ENCODE measurements around the gene ROR1.

Gene ROR1

DNA sequence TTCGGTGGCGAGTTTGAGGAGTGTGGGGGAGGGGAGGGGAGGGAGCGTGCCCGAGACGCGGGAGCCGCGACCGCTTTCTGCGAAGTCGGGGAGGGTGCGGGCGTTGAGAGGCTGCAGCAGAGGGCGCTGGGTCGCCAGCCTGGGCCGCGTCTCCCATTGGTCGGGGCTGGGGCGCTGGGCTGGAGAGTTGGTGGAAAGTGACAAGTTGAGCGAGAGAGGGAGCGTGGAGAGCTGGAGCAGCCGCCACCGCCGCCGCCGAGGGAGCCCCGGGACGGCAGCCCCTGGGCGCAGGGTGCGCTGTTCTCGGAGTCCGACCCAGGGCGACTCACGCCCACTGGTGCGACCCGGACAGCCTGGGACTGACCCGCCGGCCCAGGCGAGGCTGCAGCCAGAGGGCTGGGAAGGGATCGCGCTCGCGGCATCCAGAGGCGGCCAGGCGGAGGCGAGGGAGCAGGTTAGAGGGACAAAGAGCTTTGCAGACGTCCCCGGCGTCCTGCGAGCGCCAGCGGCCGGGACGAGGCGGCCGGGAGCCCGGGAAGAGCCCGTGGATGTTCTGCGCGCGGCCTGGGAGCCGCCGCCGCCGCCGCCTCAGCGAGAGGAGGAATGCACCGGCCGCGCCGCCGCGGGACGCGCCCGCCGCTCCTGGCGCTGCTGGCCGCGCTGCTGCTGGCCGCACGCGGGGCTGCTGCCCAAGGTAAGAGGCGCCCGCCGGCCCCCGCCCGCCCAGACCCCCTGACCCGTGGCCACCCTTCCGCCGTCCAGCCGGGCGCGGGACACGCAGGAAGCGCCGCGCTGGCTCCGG is at the start of gene ROR1:
ROR1 (plus strand) TSS at position 203 of the 802 bp plus-strand sequence.
- peak within 1 kb of the TSS; percentile 33 for H3K4me3 ChIP-seq
- in situ Hi-C loops (cut with MboI; ENCODE audit: low sequenced_read_pairs) = no loop called here
- no peaks in the 10 kb centered on the region for H3K4me1 ChIP-seq
- H3K9me3 ChIP-seq = no peaks in the 10 kb centered on the region
- DNase-seq (ENCODE audit: low spot score in 2 of 2) = peak; percentile 75 to 87
- no peaks in the 10 kb centered on the region for H3K36me3 ChIP-seq (replicated peaks)
- peaks cover 40% of the 10 kb centered on the region for H3K27me3 ChIP-seq (ENCODE audit: low read depth)

- no peaks in the 10 kb centered on the region for H3K36me3 ChIP-seq (replicated peaks)
- no peaks in the 10 kb centered on the region for H3K4me1 ChIP-seq
- no peak overlapping the region for H3K4me3 ChIP-seq
- H3K27me3 ChIP-seq (ENCODE audit: low read depth) = no peaks in the 10 kb centered on the region
- no peaks in the 10 kb centered on the region for H3K9me3 ChIP-seq
- no peak for DNase-seq (ENCODE audit: low spot score in 2 of 2)
- in situ Hi-C loops (cut with MboI; ENCODE audit: low sequenced_read_pairs) = no loop called here
These were observed 49.4 kb upstream of the ROR1 start for GRCh38 chr1:63724375-63724899.

GRCh38 chr1:63728611-63729226 is 45.1 kb upstream of the ROR1 start:
- in situ Hi-C loops (cut with MboI; ENCODE audit: low sequenced_read_pairs) = no loop called here
- Histone ChIP-seq H3K4me1 (no peaks in the 10 kb centered on the region), H3K36me3 (replicated peaks) (no peaks in the 10 kb centered on the region), H3K9me3 (no peaks in the 10 kb centered on the region), H3K4me3 (no peak overlapping the region), H3K27me3 (ENCODE audit: low read depth) (no peaks in the 10 kb centered on the region)
- no peak for DNase-seq (ENCODE audit: low spot score in 2 of 2)

GRCh38 chr1:63729227-63729620 is 44.6 kb upstream of the ROR1 start:
- no peaks in the 10 kb centered on the region for H3K36me3 ChIP-seq (replicated peaks)
- no peaks in the 10 kb centered on the region for H3K27me3 ChIP-seq (ENCODE audit: low read depth)
- H3K9me3 ChIP-seq = no peaks in the 10 kb centered on the region
- DNase-seq (ENCODE audit: low spot score in 2 of 2) = no peak
- no peak overlapping the region for H3K4me3 ChIP-seq
- no peaks in the 10 kb centered on the region for H3K4me1 ChIP-seq
- in situ Hi-C loops (cut with MboI; ENCODE audit: low sequenced_read_pairs) = no loop called here

GRCh38 chr1:63730211-63730610 is 43.6 kb upstream of the ROR1 start:
- H3K27me3 ChIP-seq (ENCODE audit: low read depth) = no peaks in the 10 kb centered on the region
- in situ Hi-C loops (cut with MboI; ENCODE audit: low sequenced_read_pairs) = no loop called here
- no peaks in the 10 kb centered on the region for H3K9me3 ChIP-seq
- DNase-seq (ENCODE audit: low spot score in 2 of 2) = no peak
- H3K4me3 ChIP-seq = no peak overlapping the region
- no peaks in the 10 kb centered on the region for H3K4me1 ChIP-seq
- no peaks in the 10 kb centered on the region for H3K36me3 ChIP-seq (replicated peaks)

- Histone ChIP-seq H3K27me3 (ENCODE audit: low read depth) (no peaks in the 10 kb centered on the region), H3K36me3 (replicated peaks) (no peaks in the 10 kb centered on the region), H3K9me3 (no peaks in the 10 kb centered on the region), H3K4me3 (no peak overlapping the region), H3K4me1 (no peaks in the 10 kb centered on the region)
- in situ Hi-C loops (cut with MboI; ENCODE audit: low sequenced_read_pairs) = no loop called here
- no peak for DNase-seq (ENCODE audit: low spot score in 2 of 2)
These were observed 42.4 kb upstream of the ROR1 start for GRCh38 chr1:63731117-63732043.

DNA sequence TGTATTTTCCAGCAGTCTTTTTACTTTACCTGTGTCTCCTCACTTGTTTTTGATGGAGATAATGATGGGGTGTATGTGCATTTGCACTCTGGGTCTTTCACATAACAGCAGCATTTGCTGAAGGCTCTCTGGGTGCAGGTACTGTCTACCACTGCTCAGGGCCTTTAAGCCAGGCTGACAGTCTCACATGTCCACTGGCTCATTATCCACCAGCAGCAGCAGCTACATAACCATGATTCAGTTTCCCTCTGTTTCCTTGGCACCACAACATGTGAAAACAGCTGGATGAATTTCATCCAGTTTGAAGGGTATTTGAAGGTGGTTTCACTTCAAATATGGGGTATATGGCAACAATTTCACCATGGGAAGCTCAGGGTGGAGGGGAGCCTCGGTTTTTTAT is 41.2 kb upstream of the ROR1 start:
- DNase-seq (ENCODE audit: low spot score in 2 of 2) = no peak
- no peaks in the 10 kb centered on the region for H3K4me1 ChIP-seq
- in situ Hi-C loops (cut with MboI; ENCODE audit: low sequenced_read_pairs) = no loop called here
- H3K36me3 ChIP-seq (replicated peaks) = no peaks in the 10 kb centered on the region
- H3K9me3 ChIP-seq = no peaks in the 10 kb centered on the region
- H3K4me3 ChIP-seq = no peak overlapping the region
- no peaks in the 10 kb centered on the region for H3K27me3 ChIP-seq (ENCODE audit: low read depth)

DNA sequence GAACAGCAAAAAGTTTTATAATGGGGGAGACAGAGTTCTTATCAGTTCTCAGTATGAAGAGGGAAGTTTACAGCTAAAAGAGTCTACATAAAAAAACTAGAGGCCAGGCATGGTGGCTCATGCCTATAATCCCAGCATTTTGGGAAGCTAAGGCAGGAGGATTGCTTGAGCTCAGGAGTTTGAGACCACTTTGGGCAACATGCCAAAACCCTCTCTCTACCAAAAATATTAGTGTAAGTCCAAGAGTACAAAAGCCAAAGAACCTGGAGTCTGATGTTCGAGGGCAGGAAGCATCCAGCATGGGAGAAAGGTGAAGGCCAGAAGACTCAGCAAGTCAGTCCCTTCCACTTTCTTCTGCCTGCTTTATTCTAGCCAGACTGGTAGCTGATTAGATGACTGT is 35.0 kb upstream of the ROR1 start:
- Histone ChIP-seq H3K4me1 (no peaks in the 10 kb centered on the region), H3K27me3 (ENCODE audit: low read depth) (0 out of 2 replicates have a peak, but pooled peaks cover 3% of the 10 kb centered on the region), H3K4me3 (no peak overlapping the region), H3K9me3 (no peaks in the 10 kb centered on the region), H3K36me3 (replicated peaks) (no peaks in the 10 kb centered on the region)
- in situ Hi-C loops (cut with MboI; ENCODE audit: low sequenced_read_pairs) = no loop called here
- no peak for DNase-seq (ENCODE audit: low spot score in 2 of 2)

GRCh38 chr1:63739452-63739851 is 34.4 kb upstream of the ROR1 start:
- in situ Hi-C loops (cut with MboI; ENCODE audit: low sequenced_read_pairs) = no loop called here

DNA sequence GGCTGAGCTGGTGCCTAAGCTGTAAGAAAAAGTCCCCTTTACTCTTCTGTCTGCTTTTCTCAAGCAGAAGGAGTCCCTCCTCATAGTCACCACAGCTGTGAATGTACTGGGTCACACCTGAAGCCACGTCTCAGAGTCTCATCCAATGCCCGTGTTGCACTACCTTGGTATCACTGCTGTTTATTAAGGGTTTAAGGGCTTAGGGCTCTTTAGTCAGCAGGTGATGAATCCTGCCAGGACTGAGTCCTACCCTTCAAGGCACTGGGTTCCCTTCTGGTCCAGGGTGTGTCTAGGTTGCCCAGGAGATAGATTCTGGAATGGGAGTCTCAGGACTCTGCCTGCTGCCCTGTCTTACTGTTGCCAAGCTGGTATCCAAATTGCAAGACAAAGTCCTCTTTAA is 33.4 kb upstream of the ROR1 start:
- Histone ChIP-seq H3K36me3 (replicated peaks) (no peaks in the 10 kb centered on the region), H3K4me3 (no peak overlapping the region), H3K27me3 (ENCODE audit: low read depth) (0 out of 2 replicates have a peak, but pooled peaks cover 3% of the 10 kb centered on the region), H3K9me3 (no peaks in the 10 kb centered on the region), H3K4me1 (no peaks in the 10 kb centered on the region)
- DNase-seq (ENCODE audit: low spot score in 2 of 2) = no peak
- in situ Hi-C loops (cut with MboI; ENCODE audit: low sequenced_read_pairs) = no loop called here

More at GRCh38 chr1:63739452-63739851, 34.4 kb upstream of the ROR1 start:
- Histone ChIP-seq H3K27me3 (ENCODE audit: low read depth) (0 out of 2 replicates have a peak, but pooled peaks cover 3% of the 10 kb centered on the region), H3K4me3 (no peak overlapping the region), H3K9me3 (no peaks in the 10 kb centered on the region), H3K4me1 (no peaks in the 10 kb centered on the region), H3K36me3 (replicated peaks) (no peaks in the 10 kb centered on the region)
- DNase-seq (ENCODE audit: low spot score in 2 of 2) = no peak

DNA sequence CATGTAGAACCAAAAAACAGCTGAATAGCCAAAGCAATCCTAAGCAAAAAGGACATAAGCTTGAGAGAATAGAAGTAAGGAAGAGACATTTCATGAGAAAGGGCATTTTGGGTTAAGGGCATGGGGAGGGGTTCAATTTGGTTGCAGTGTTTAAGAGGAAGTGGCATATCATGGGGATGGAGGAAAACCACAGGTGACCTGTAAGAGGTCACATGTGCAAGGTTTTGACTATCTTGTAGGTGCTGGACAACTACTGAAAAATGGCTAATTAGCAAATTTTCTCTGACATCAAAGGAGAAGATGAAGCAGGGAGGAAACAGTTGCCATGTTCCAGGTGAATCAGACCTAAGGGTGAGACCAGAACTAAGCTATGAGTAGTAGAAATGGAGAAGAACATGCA is 31.3 kb upstream of the ROR1 start:
- no peaks in the 10 kb centered on the region for H3K9me3 ChIP-seq
- 0 out of 2 replicates have a peak, but pooled peaks cover 3% of the 10 kb centered on the region for H3K27me3 ChIP-seq (ENCODE audit: low read depth)
- no peaks in the 10 kb centered on the region for H3K36me3 ChIP-seq (replicated peaks)
- no peaks in the 10 kb centered on the region for H3K4me1 ChIP-seq
- no peak overlapping the region for H3K4me3 ChIP-seq
- in situ Hi-C loops (cut with MboI; ENCODE audit: low sequenced_read_pairs) = no loop called here
- DNase-seq (ENCODE audit: low spot score in 2 of 2) = no peak

GRCh38 chr1:63743781-63744180 is 30.0 kb upstream of the ROR1 start:
- H3K36me3 ChIP-seq (replicated peaks) = no peaks in the 10 kb centered on the region
- H3K4me3 ChIP-seq = no peak overlapping the region
- no peak for DNase-seq (ENCODE audit: low spot score in 2 of 2)
- in situ Hi-C loops (cut with MboI; ENCODE audit: low sequenced_read_pairs) = no loop called here
- H3K4me1 ChIP-seq = no peaks in the 10 kb centered on the region
- no peaks in the 10 kb centered on the region for H3K9me3 ChIP-seq
- H3K27me3 ChIP-seq (ENCODE audit: low read depth) = 0 out of 2 replicates have a peak, but pooled peaks cover 3% of the 10 kb centered on the region

DNA sequence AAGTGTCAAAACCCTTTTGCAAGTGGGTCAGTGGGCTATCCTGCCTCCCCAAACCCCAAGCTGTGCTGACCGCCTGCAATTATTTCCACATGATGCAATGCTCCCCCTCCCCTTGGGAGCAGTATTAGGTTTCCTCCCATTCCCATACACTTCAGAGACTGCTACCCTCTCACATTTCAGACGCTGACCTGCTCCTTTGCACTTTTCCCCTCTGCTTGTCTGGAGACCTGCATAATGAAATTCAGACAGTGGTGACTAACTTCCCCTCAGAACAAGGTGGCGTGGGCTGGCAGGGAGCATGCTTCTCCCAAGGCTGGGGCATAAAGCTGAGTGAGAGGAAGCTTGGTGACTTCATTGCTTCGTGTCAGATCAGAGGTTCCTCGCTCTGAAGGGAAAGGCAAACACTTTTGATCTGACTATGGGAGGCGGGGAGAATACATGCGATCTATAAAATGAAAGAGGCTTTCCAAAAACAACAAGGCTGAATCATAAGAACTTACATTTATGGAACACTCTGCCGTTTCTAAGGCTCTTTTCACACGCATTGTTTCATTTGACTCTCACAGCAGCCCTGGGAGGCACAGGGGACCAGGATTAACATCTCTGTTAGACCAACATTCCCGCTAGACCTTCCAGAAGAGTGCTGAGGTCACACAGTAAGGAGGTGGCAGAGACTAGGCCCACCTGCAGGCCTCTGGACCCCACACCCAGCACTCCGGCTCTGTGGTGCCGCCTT is 27.5 kb upstream of the ROR1 start:
- 0 out of 2 replicates have a peak, but pooled peaks cover 6% of the 10 kb centered on the region for H3K27me3 ChIP-seq (ENCODE audit: low read depth)
- H3K36me3 ChIP-seq (replicated peaks) = no peaks in the 10 kb centered on the region
- H3K4me1 ChIP-seq = no peaks in the 10 kb centered on the region
- H3K4me3 ChIP-seq = no peak overlapping the region
- in situ Hi-C loops (cut with MboI; ENCODE audit: low sequenced_read_pairs) = no loop called here
- no peak for DNase-seq (ENCODE audit: low spot score in 2 of 2)
- no peaks in the 10 kb centered on the region for H3K9me3 ChIP-seq

Data from HAP-1 (cell line).